HEK293 (cell line): ENCODE measurements around the gene CCBE1.

ENCODE experiments used
- CTCF ChIA-PET: fragments of 350-600 bp; formaldehyde crosslinking; extraction: SDS; loops from one replicate; lab custom pipeline; 2021; ENCODE audit warnings: antibody characterized with exemption; lab: Yijun Ruan, JAX
- POLR2A ChIA-PET: fragments of 300-600 bp; formaldehyde crosslinking; extraction: SDS; loops from one replicate; lab custom pipeline; 2020; ENCODE audit warnings: antibody characterized with exemption, inconsistent platforms; lab: Yijun Ruan, JAX
- H3K27ac ChIP-seq: fragments of 200-500 bp; sonication (Bioruptor generic); 2 replicates; pipeline ENCODE4 v1.5.1; 2014; ENCODE audit warnings: low read depth, low read length, control low read depth, inconsistent platforms; ENCODE audit errors: extremely low read depth
- H3K36me3 ChIP-seq, 2 experiments: fragments of 200-500 bp in 1 of 2; sonication (Bioruptor generic) in 1 of 2; 1 replicate in 1 of 2; 2 replicates in 1 of 2; pipeline ENCODE4 v1.5.1; 2014 to 2017; ENCODE audit warnings: inconsistent platforms in 2 of 2, low read length in 2 of 2; ENCODE audit not compliant: control insufficient read depth in 2 of 2, insufficient read depth in 1 of 2
- H3K4me1 ChIP-seq: fragments of 200-500 bp; sonication (Bioruptor generic); 2 replicates; pipeline ENCODE4 v1.5.1; 2014; ENCODE audit warnings: mild to moderate bottlenecking, low read length, inconsistent platforms; ENCODE audit not compliant: control insufficient read depth, insufficient read depth
- H3K4me3 ChIP-seq: 2 replicates; pipeline ENCODE4 v1.5.1; 2011; ENCODE audit warnings: low read depth, mild to moderate bottlenecking, control low read depth, low read length, moderate library complexity
- H3K9me3 ChIP-seq: fragments of 200-500 bp; sonication (Bioruptor generic); 2 replicates; pipeline ENCODE4 v1.5.1; 2014; ENCODE audit warnings: low read depth, low read length, inconsistent platforms; ENCODE audit not compliant: control insufficient read depth, insufficient read depth
- EGR2 ChIP-seq: fragments of 450-650 bp; formaldehyde crosslinking; IDR thresholded peaks from 2 replicates; pipeline ENCODE4 v1.5.1; 2016; ENCODE audit warnings: low read depth, missing biosample characterization, missing genetic modification characterization
- GLI4 ChIP-seq: fragments of 450-650 bp; formaldehyde crosslinking; IDR thresholded peaks from 2 replicates; pipeline ENCODE4 v1.5.1; 2016; ENCODE audit warnings: missing biosample characterization, missing genetic modification characterization
- GLIS2 ChIP-seq: fragments of 450-650 bp; formaldehyde crosslinking; IDR thresholded peaks from 2 replicates; pipeline ENCODE4 v1.5.1; 2016; ENCODE audit warnings: missing biosample characterization, missing genetic modification characterization
- SP3 ChIP-seq: fragments of 450-650 bp; formaldehyde crosslinking; IDR thresholded peaks from 2 replicates; pipeline ENCODE4 v1.5.1; 2016; ENCODE audit warnings: missing biosample characterization, missing genetic modification characterization
- ZBTB6 ChIP-seq: fragments of 450-650 bp; formaldehyde crosslinking; IDR thresholded peaks from 2 replicates; pipeline ENCODE4 v1.5.1; 2017; ENCODE audit warnings: missing biosample characterization, missing genetic modification characterization
- ZNF202 ChIP-seq: fragments of 450-650 bp; formaldehyde crosslinking; IDR thresholded peaks from 2 replicates; pipeline ENCODE4 v1.5.1; 2016; ENCODE audit warnings: missing biosample characterization, missing genetic modification characterization, borderline replicate concordance
- ZNF23 ChIP-seq: fragments of 450-650 bp; formaldehyde crosslinking; IDR thresholded peaks from 2 replicates; pipeline ENCODE4 v1.5.1; 2016; ENCODE audit warnings: missing biosample characterization, missing genetic modification characterization, borderline replicate concordance
- ZNF239 ChIP-seq: fragments of 450-650 bp; formaldehyde crosslinking; IDR thresholded peaks from 2 replicates; pipeline ENCODE4 v1.5.1; 2016; ENCODE audit warnings: missing biosample characterization, missing genetic modification characterization
- ZNF274 ChIP-seq, 2 experiments: fragments of 200-500 bp in 1 of 2; fragments of 450-650 bp in 1 of 2; sonication (Bioruptor generic) in 1 of 2; formaldehyde crosslinking in 1 of 2; IDR thresholded peaks; 2 replicates each; pipeline versions ENCODE4 v1.5.1 to v1.6.1; 2014 to 2016; ENCODE audit warnings: borderline replicate concordance in 1 of 2, inconsistent platforms in 1 of 2, low read length in 1 of 2, missing biosample characterization in 1 of 2, missing genetic modification characterization in 1 of 2
- ZNF292 ChIP-seq: fragments of 450-650 bp; formaldehyde crosslinking; IDR thresholded peaks from 2 replicates; pipeline ENCODE4 v1.5.1; 2016; ENCODE audit warnings: low read depth, missing biosample characterization, missing genetic modification characterization, borderline replicate concordance
- ZNF311 ChIP-seq: fragments of 450-650 bp; formaldehyde crosslinking; IDR thresholded peaks from 2 replicates; pipeline ENCODE4 v1.5.1; 2017; ENCODE audit warnings: missing biosample characterization, missing genetic modification characterization, borderline replicate concordance
- ZNF514 ChIP-seq: fragments of 450-650 bp; formaldehyde crosslinking; IDR thresholded peaks from 2 replicates; pipeline ENCODE4 v1.5.1; 2016; ENCODE audit warnings: missing biosample characterization, missing genetic modification characterization
- ZNF530 ChIP-seq: fragments of 450-650 bp; formaldehyde crosslinking; IDR thresholded peaks from 2 replicates; pipeline ENCODE4 v1.5.1; 2016; ENCODE audit warnings: low read depth, missing biosample characterization, missing genetic modification characterization
- ZNF548 ChIP-seq: fragments of 450-650 bp; formaldehyde crosslinking; IDR thresholded peaks from 2 replicates; pipeline ENCODE4 v1.5.1; 2016; ENCODE audit warnings: missing biosample characterization, missing genetic modification characterization
- ZNF549 ChIP-seq: fragments of 450-650 bp; IDR thresholded peaks from 2 replicates; pipeline ENCODE4 v1.5.1; 2018; ENCODE audit warnings: missing biosample characterization, missing genetic modification characterization, mild to moderate bottlenecking, inconsistent platforms, moderate library complexity
- ZNF561 ChIP-seq: fragments of 450-650 bp; IDR thresholded peaks from 2 replicates; pipeline ENCODE4 v1.5.1; 2018; ENCODE audit warnings: missing biosample characterization, missing genetic modification characterization, borderline replicate concordance
- ZNF596 ChIP-seq: fragments of 450-650 bp; IDR thresholded peaks from 2 replicates; pipeline ENCODE4 v1.5.0; 2018; ENCODE audit warnings: missing biosample characterization, mild to moderate bottlenecking, missing genetic modification characterization, moderate library complexity
- ZNF610 ChIP-seq: fragments of 450-650 bp; formaldehyde crosslinking; IDR thresholded peaks from 2 replicates; pipeline ENCODE4 v1.5.1; 2016; ENCODE audit warnings: missing biosample characterization, missing genetic modification characterization, borderline replicate concordance
- ZNF645 ChIP-seq: fragments of 450-650 bp; formaldehyde crosslinking; IDR thresholded peaks from 2 replicates; pipeline ENCODE4; 2016; ENCODE audit warnings: missing biosample characterization, missing genetic modification characterization
- ZNF747 ChIP-seq: fragments of 450-650 bp; formaldehyde crosslinking; IDR thresholded peaks from 2 replicates; pipeline ENCODE4 v1.5.1; 2016; ENCODE audit warnings: missing biosample characterization, missing genetic modification characterization
- ZSCAN23 ChIP-seq: fragments of 450-650 bp; formaldehyde crosslinking; IDR thresholded peaks from 2 replicates; pipeline ENCODE4 v1.5.1; 2016; ENCODE audit warnings: missing biosample characterization, missing genetic modification characterization
- ZSCAN5A ChIP-seq: fragments of 450-650 bp; formaldehyde crosslinking; IDR thresholded peaks from 2 replicates; pipeline ENCODE4 v1.5.1; 2016; ENCODE audit warnings: missing biosample characterization, missing genetic modification characterization

The CCBE1 gene

GRCh38 chr18:59730896-59731295 is 33.7 kb upstream of the CCBE1 start:
- no peak overlapping the region for H3K27ac ChIP-seq
- TF ChIP-seq ZNF202, result no peak
- TF ChIP-seq ZNF292 (tag by site-specific recombination), result no peak
- no peak for TF ChIP-seq ZNF239 (tag by site-specific recombination)
- no peak for TF ChIP-seq ZSCAN5A (tag by site-specific recombination)
- TF ChIP-seq ZNF274 (IDR thresholded peaks at IDR 0.05; ENCODE audit: low read length), result no peak
- TF ChIP-seq ZNF274 (tag by site-specific recombination; IDR thresholded peaks at IDR 0.05; ENCODE audit: borderline replicate concordance), result no peak
- TF ChIP-seq GLI4, result no peak
- no peak for TF ChIP-seq EGR2 (tag by site-specific recombination)
- TF ChIP-seq ZNF645 (tag by site-specific recombination), result no peak
- TF ChIP-seq, all 188 proteins: peak for 0

GRCh38 chr18:59729781-59730180 is 32.6 kb upstream of the CCBE1 start:
- TF ChIP-seq ZNF311 (tag by site-specific recombination) (no peak), ZSCAN23 (tag by site-specific recombination) (no peak), ZNF23 (no peak), ZNF610 (tag by site-specific recombination) (no peak), ZNF596 (tag by site-specific recombination) (no peak), ZNF548 (tag by site-specific recombination) (no peak), ZBTB6 (no peak), ZNF549 (tag by site-specific recombination) (no peak), ZNF530 (no peak), ZNF514 (tag by site-specific recombination) (no peak), GLIS2 (no peak), ZNF747 (tag by site-specific recombination) (no peak), SP3 (tag by site-specific recombination) (no peak), ZNF561 (tag by site-specific recombination) (no peak)
- TF ChIP-seq, all 188 proteins: peak for 0
- no peak overlapping the region for H3K4me3 ChIP-seq
- H3K4me1 ChIP-seq, result no peaks in the 10 kb centered on the region
- H3K27ac ChIP-seq, result no peak overlapping the region
- no peaks in the 10 kb centered on the region for H3K9me3 ChIP-seq
- ChIA-PET CTCF (interaction anchor here (1.2 to 2.5 kb wide), 3 partner anchors 32 to 94 kb away, joined by 4 to 13 read pairs (median 6); partner anchors contain the start of gene CCBE1), POLR2A (no interaction called here)
- no peaks in the 10 kb centered on the region for H3K36me3 ChIP-seq

More at GRCh38 chr18:59730896-59731295, 33.7 kb upstream of the CCBE1 start:
- ChIA-PET CTCF (interaction anchor here (0.7 to 2.5 kb wide), 6 partner anchors 9 to 99 kb away, joined by 3 to 13 read pairs (median 4); partner anchors contain the start of gene CCBE1), POLR2A (no interaction called here)
- Histone ChIP-seq H3K9me3 (no peaks in the 10 kb centered on the region), H3K4me3 (no peak overlapping the region), H3K4me1 (no peaks in the 10 kb centered on the region), H3K36me3 (no peaks in the 10 kb centered on the region)
